ENCODE data around the gene INPP4B. TPM values are rescaled to one million over a fixed set of nuclear protein-coding genes. Genes with fewer than 3 reads are reported as not detected.

INPP4B gene
- total RNA-seq, 2 donors from 2014 or later: 10.0 to 14.1 TPM

- H3K4me1 ChIP-seq: no peaks in the 10 kb centered on the region
- H3K27ac ChIP-seq: no peak overlapping the region
- no peaks in the 10 kb centered on the region for H3K9me3 ChIP-seq
- no peak overlapping the region for H3K4me3 ChIP-seq
- DNase-seq: no peak
- TF ChIP-seq CTCF (IDR thresholded peaks at IDR 0.05): no peak
- intact Hi-C loops (cut with DNase I): no loop called here
- H3K27me3 ChIP-seq: no peaks in the 10 kb centered on the region
- no peaks in the 10 kb centered on the region for H3K36me3 ChIP-seq
- no peak overlapping the region for H3K9ac ChIP-seq (ENCODE audit: low read depth in 2 of 2, low read length in 2 of 2)
Measured at GRCh38 chr4:142142366-142143054, 703.6 kb downstream of the INPP4B start.

GRCh38 chr4:142141224-142141623, 704.9 kb downstream of the INPP4B start:
- TF ChIP-seq CTCF (IDR thresholded peaks at IDR 0.05): no peak
- Histone ChIP-seq H3K27ac (no peak overlapping the region), H3K9ac (ENCODE audit: low read depth in 2 of 2, low read length in 2 of 2) (no peak overlapping the region), H3K27me3 (no peaks in the 10 kb centered on the region), H3K4me3 (no peak overlapping the region), H3K36me3 (no peaks in the 10 kb centered on the region), H3K4me1 (no peaks in the 10 kb centered on the region), H3K9me3 (no peaks in the 10 kb centered on the region)
- no peak for DNase-seq
- intact Hi-C loops (cut with DNase I): no loop called here

GRCh38 chr4:142130666-142131065, 715.4 kb downstream of the INPP4B start:
- no peaks in the 10 kb centered on the region for H3K36me3 ChIP-seq
- no peak overlapping the region for H3K4me3 ChIP-seq
- intact Hi-C loops (cut with DNase I): loop anchor here (5.0 kb wide), 1 partner anchor 592 kb away; no protein-coding TSS in a partner anchor
- H3K9me3 ChIP-seq: no peaks in the 10 kb centered on the region
- TF ChIP-seq CTCF (IDR thresholded peaks at IDR 0.05): no peak
- no peaks in the 10 kb centered on the region for H3K27me3 ChIP-seq
- no peak overlapping the region for H3K27ac ChIP-seq
- no peak for DNase-seq
- H3K4me1 ChIP-seq: no peaks in the 10 kb centered on the region
- no peak overlapping the region for H3K9ac ChIP-seq (ENCODE audit: low read depth in 2 of 2, low read length in 2 of 2)

GRCh38 chr4:142129931-142130330, 716.2 kb downstream of the INPP4B start:
- Histone ChIP-seq H3K4me3 (no peak overlapping the region), H3K27ac (no peak overlapping the region), H3K36me3 (no peaks in the 10 kb centered on the region), H3K4me1 (no peaks in the 10 kb centered on the region), H3K27me3 (no peaks in the 10 kb centered on the region), H3K9me3 (no peaks in the 10 kb centered on the region), H3K9ac (ENCODE audit: low read depth in 2 of 2, low read length in 2 of 2) (no peak overlapping the region)
- no peak for DNase-seq
- intact Hi-C loops (cut with DNase I): loop anchor here (5.0 to 10.0 kb wide), 3 partner anchors 225 to 717 kb away; partner anchors contain the start of gene INPP4B
- no peak for TF ChIP-seq CTCF (IDR thresholded peaks at IDR 0.05)

GRCh38 chr4:142129473-142129872, 716.6 kb downstream of the INPP4B start:
- DNase-seq: no peak
- no peak overlapping the region for H3K4me3 ChIP-seq
- no peak overlapping the region for H3K9ac ChIP-seq (ENCODE audit: low read depth in 2 of 2, low read length in 2 of 2)
- TF ChIP-seq CTCF (IDR thresholded peaks at IDR 0.05): no peak
- no peaks in the 10 kb centered on the region for H3K9me3 ChIP-seq
- intact Hi-C loops (cut with DNase I): loop anchor here (5.0 to 10.0 kb wide), 2 partner anchors 225 to 718 kb away; partner anchors contain the start of gene INPP4B
- H3K36me3 ChIP-seq: no peaks in the 10 kb centered on the region
- no peaks in the 10 kb centered on the region for H3K27me3 ChIP-seq
- no peaks in the 10 kb centered on the region for H3K4me1 ChIP-seq
- no peak overlapping the region for H3K27ac ChIP-seq

All from colonic mucosa (tissue), 4 donors.